GM19328 (cell line): ENCODE results near the gene JMJD1C.

Source experiments
- ATAC-seq: cut with Tn5 transposase; IDR thresholded peaks from one replicate; pipeline ENCODE4 v1.9.1; 2021; ENCODE audit warnings: mild to moderate bottlenecking, moderate library complexity; ENCODE audit not compliant: unreplicated experiment

JMJD1C gene

GRCh38 chr10:63264617-63265221 is 201.1 kb downstream of the JMJD1C start:
- no peak for ATAC-seq

- ATAC-seq, result no peak
These were observed 203.2 kb downstream of the JMJD1C start for GRCh38 chr10:63262430-63263073.

- no peak for ATAC-seq
These were observed 204.3 kb downstream of the JMJD1C start for GRCh38 chr10:63261496-63261895.

GRCh38 chr10:63260860-63261251 is 204.9 kb downstream of the JMJD1C start:
- no peak for ATAC-seq

- ATAC-seq, result no peak
These were observed 205.5 kb downstream of the JMJD1C start for GRCh38 chr10:63260103-63260859.

GRCh38 chr10:63258920-63259678 is 206.7 kb downstream of the JMJD1C start:
- ATAC-seq, result no peak

GRCh38 chr10:63257778-63258177 is 208.0 kb downstream of the JMJD1C start:
- no peak for ATAC-seq

GRCh38 chr10:63256009-63256773 is 209.6 kb downstream of the JMJD1C start:
- ATAC-seq, result no peak

- no peak for ATAC-seq
These were observed 210.5 kb downstream of the JMJD1C start for GRCh38 chr10:63255316-63255715.

GRCh38 chr10:63253040-63253439 is 212.7 kb downstream of the JMJD1C start:
- ATAC-seq, result no peak

- no peak for ATAC-seq
These were observed 213.5 kb downstream of the JMJD1C start for GRCh38 chr10:63252095-63252762.

GRCh38 chr10:63250032-63250431 is 215.7 kb downstream of the JMJD1C start:
- no peak for ATAC-seq

GRCh38 chr10:63247771-63248170 is 218.0 kb downstream of the JMJD1C start:
- no peak for ATAC-seq

- ATAC-seq, result no peak
These were observed 219.4 kb downstream of the JMJD1C start for GRCh38 chr10:63246356-63246755.

- ATAC-seq, result no peak
These were observed 223.9 kb downstream of the JMJD1C start for GRCh38 chr10:63241841-63242281.

GRCh38 chr10:63240807-63241206 is 225.0 kb downstream of the JMJD1C start:
- ATAC-seq, result no peak

- no peak for ATAC-seq
These were observed 227.3 kb downstream of the JMJD1C start for GRCh38 chr10:63238501-63238900.

- ATAC-seq, result no peak
These were observed 228.4 kb downstream of the JMJD1C start for GRCh38 chr10:63237396-63237795.

GRCh38 chr10:63236113-63236935 is 229.5 kb downstream of the JMJD1C start:
- ATAC-seq, result no peak
